SHP77 (cell line): Measurements from ENCODE around the gene PAFAH1B2.
"Not testable (repeated sequence)": the region's sequence is repeated elsewhere in the genome, so short reads cannot be mapped to it uniquely, and the experiment has no call there.

ENCODE experiments used
- DNase-seq, 2 experiments: peaks; one replicate each; lab custom pipeline; 2025; lab: John Stamatoyannopoulos, UW

The PAFAH1B2 gene

DNA sequence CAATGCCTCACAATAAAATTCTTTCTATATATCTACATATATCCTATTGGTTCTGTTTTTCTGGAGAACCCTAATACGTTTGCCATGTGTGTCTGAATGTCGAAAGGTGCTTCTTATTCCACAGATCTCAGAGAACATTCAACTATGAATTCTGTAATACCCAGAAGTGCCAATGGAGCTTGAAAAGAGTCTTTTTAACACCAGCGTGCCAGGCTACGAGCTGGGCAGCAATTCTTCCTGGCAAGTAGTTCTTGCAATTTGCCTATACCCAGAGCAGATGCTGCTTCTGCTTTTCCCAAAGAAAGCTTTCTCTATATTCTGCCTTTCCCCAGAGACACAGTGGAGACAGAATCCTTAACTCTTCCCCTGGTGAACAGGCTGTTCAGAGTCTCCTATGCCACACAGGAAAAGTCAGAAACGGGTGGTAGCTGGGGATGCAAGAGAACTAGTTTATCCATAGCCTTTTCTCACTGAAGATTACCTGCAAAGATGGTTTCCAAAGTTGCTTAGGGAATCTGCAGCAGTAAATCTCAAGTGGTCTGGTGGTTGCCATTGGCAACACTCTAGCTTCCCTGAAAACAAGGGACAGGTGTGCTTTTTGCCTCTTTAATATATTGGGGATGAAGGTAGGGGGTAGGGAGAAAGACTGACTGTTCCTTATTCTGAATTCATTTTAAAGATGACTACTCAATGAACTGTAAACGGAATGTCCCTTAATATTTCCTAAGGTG, 16.8 kb upstream of the PAFAH1B2 start:
- DNase-seq, result peak; percentile 17 to 22

DNA sequence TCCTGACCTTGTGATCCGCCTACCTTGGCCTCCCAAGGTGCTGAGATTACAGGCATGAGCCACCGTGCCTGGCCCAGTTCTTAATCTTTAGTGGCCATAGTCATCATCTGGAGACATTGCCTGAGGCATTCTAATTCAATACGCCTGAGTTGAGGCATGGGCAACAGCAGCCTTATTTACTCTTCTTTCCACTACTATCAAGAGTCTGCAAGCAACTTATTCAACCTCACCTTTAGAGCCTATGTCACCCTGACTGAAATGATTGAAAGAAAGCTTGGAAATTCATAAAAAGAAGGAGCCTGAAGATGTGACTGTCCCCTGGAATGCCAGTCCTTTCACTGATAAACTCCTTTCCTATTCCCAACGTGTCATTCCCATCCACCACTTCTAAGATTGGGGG, 15.8 kb upstream of the PAFAH1B2 start:
- DNase-seq, result no peak

DNA sequence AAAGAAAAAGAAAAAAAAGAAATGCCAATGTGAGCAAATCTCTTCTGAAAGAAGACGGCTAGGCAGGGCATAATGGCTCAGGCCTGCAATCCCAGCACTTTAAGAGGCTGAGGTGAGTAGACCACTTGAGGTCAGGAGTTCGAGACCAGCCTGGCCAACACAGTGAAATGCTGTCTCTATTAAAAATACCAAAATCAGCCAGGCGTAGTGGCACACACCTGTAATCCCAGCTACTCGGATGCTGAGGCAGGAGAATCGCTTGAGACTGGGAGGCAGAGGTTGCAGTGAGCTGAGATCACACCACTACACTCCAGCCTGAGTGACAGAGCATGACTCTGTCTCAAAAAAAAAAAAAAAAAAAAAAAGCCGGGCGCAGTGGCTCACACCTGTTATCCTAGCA, 13.7 kb upstream of the PAFAH1B2 start:
- not testable (repeated sequence) for DNase-seq

DNA sequence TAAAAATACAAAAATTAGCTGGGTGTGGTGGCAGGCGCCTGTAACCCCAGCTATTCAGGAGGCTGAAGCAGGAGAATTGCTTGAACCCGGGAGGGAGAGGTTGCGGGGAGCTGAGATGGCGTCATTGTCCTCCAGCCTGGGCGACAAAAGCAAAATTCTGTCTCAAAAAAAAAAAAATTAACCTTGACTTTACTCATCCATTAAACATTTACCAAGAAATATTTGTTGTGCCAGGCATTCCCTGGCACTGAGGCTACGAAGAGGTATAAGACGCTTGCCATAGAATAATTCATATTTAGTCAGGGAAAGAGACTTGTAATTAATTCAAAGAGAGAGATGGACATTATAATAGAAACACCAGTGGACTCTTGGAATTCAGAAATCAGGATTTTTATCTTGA, 13.2 kb upstream of the PAFAH1B2 start:
- DNase-seq, result no peak

DNA sequence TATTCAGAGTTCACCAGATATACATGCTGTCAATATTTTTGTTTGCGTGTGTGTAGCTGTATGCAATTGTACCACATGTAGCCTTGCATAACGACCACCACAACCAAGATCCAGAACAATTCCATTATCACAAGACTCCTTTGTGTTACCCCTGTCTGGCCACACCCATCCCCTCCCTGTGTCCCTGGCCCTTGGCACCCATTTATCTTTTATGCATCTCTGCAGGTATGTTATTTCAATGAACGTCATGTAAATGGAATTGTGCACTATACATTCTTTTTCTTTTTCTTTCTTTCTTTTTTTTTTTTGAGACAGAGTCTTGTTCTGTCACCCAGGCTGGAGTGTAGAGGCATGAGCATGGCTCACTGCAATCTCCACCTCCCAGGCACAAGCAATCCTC, 9.7 kb upstream of the PAFAH1B2 start:
- no peak for DNase-seq

DNA sequence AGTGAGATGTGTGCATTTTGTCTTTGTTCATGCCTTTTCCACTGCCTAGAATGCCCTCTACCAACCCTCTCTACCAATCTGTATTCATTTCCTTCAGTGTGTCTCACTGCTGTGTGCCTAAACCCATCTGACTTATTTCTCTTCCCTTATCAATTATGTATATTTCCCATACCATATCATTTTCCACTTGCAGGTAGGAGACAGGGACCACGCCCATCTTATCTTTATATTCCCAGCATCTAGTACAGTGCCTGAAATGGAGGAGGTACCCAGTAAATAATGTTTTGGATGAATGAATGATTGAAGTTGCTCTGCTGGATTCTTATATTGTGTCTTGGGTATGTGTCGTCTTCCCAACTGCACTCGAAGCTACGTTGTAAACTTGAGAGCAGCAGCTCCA, 9.1 kb upstream of the PAFAH1B2 start:
- not testable (repeated sequence) for DNase-seq

DNA sequence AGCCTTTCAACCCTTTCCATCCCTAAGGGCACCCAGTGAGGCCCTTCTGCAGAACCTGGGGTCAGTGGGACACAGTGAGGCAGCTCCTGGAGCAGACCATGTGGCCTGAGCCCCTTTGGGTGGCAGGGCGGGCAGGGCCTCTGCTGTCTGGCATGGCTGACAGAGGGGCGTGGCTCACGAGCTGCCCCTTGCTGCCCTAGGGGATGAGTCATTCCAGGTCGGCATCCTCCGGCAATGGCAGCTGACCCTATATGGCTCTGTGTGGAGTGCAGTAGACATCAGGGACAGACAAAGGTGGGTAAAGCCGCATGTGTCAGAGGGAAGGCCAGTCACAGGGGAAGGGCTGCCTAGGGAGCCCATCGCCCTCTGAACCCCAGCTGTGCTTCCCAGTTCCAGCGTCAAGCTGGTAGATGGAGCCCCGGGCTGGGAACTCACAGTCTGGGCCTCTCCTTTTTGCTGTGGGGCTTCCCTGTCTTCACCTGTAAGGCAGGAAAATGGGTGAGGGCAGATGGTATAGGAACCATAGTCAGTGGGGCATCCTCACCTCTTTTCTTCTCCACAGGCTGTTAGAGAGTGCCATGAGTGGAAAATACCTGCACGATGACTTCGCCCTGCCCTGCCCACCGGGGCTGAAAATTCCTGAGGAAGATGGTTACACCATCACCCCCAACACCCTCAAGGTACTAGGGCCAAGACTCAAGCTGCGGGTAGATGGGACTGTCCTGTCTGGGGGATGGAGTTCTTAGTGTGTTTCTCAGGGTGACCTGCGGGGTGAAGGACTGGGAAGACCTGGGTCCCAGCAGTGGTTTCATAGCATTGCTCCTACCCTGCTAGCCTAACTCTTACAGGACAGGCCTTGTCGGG, 6.6 kb upstream of the PAFAH1B2 start:
- not testable (repeated sequence) for DNase-seq

DNA sequence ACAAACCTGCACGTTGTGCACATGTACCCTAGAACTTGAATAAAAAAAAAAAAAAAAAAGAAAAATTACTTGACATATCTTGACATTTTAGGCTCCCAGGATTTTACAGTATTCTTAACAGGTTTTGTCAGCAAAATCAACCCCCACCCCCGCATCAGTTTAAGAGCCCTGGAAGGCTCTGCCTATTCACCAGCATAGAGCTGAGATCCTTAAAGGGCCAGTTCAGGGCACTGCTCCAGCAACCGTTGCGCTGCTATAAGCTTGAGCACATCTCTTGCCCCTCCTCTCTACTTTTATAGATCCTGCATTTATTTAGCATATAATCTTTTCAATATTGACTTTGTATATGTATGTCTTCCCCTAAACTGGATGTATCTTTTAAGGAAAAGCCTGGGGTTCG, 697 bp upstream of the PAFAH1B2 start:
- DNase-seq, result peak; percentile 6 to 23

DNA sequence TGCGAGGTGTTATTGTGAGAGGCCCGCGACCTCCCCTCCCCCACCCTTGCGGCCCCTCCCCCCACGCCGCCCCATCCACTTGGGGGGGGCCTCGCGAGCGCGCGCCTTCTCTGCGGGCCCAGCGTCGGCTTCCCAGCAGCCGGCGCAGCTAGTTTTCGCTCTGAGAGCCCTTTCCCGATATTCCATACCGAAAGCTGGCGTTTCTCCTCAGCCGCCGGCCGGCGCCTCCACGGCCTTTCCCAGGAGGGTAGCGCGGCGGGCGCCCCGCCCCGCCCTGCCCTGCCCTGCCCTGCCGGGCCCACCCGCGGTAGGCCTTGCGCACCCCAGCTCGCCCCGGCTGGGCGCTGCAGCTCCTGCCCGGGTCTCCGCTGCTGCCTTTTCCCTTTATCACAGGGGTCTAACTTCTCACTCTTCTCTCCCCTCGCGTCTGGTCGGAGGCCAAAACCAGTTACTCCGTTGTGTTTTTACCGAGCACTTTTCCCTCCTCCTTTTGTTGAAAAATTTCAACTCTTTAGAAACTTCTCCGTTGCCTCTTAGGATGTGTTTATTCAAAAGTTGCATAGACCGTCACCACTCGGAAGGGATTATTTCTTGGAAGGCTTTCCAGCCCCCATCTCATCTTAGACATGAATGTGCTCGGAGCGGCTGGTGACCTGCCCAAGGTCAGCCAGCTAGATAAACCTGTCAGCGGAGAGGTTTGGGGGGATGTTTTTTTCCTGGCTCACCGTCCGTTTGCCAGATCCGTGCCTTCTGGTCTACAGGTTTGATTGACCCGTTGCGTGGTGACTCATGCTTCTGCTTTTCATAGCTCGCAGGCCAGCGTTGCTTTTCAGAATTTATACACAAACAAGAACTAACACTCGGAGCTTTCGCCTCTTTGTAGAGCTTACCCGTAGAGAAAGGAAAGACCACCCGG, 648 bp downstream of the PAFAH1B2 start:
- peak; percentile 16 to 32 for DNase-seq

DNA sequence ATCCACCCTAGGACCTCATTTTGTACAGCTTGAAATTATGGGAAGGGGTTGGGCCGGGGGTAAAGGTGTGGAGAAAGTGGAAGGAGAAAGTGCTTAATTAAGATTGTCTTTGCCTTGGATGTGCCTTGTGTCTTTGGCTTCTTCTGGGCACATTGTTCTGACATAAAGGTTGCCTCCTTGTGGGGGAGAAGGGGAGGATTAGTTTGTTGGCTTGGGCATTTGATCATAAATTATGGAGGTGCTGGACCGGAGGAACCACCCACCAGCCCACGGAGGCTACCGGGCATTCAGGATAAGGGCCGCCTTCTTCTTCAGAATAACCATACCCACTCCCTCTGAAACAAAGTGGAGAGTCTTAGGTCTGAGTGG, 1.3 kb downstream of the PAFAH1B2 start:
- peak in 1 of 2 experiments; percentile 11 for DNase-seq

DNA sequence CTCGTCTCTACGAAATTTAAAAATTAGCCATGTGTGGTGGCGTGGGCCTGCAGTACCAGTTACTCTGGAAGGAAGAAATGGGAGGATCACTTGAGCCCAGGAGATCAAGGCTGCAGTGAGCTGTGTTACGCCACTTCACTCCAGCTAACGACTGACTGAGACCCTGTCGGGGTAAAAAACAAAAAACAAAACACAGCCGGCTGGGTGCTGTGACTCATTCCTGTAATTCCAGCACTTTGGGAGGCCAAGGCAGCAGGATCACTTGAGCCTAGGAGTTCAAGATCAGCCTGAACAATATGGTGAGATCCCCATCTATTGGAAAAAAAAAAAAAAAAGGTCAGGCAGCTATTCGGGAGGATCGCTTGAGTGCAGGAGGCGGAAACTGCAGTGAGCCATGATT, 2.4 kb downstream of the PAFAH1B2 start:
- DNase-seq, result no peak

DNA sequence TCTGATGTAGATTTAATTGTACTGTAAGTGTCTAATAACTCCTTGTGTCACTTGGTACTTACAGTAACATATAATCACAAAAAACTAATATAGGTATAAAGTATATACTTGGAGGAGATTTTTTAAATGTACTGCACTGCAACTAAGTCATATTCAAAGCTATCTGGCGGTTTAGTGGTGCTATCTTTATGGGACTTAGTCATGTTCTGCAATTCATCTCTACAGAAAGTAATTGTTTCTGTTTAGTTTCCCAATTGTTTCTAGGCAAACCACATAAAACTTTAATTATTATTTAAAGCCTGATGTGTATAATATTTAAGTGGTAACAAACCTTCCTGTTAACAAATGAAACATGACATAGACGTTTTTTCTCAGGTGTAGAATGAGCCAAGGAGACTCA, 8.0 kb downstream of the PAFAH1B2 start:
- DNase-seq, result no peak

DNA sequence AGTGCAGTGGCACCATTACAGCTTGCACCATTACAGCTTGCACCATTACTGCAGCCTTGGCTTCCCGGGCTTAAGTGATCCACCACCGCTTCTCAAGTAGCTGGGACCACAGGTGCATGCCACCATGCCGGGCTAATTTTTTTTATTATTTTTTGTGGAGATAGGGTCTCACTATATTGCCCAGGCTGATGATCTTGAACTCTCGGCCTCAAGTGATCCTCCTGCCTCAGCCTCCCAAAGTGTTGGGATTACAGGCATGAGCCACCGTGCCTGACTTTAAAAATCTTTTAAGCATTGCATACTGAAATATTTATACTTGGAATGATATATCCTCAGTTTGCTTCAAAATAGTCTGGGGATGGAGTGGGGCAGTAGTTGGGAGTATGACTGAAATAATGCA, 10.4 kb downstream of the PAFAH1B2 start:
- no peak for DNase-seq

DNA sequence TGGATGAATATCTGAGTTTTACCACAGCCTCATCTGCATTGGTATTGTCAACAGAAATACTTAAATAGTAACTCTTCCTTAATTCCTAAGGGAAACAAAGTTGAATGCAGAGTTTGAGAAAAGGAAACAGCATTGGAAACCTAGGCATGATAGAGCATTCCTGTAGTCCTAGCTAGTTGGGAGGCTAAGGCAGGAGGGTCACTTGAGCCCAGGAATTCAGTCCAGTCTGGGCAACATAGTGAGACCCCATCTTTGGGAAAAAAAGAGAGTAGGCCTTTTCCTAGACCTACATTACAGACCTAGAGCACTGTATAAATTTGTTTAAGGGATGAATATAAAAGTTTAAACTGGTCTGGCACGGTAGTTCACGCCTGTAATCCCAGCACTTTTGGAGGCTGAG, 13.4 kb downstream of the PAFAH1B2 start:
- no peak for DNase-seq

DNA sequence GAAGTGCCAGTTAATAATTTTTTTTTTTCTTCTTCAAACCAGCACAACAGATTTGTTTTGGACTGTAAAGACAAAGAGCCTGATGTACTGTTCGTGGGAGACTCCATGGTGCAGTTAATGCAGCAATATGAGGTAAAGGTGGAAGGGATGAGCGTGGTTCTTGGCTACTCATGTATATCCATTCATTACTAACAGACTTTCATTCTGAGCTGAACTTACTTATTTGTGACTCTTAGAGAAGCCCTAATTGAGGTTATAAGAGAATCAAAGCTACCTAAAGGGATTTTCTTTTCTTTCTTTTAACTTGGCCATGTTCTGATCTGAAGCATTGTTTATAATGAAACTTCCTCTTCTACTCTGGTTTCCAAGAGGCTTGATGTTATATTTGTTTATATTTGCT, 15.8 kb downstream of the PAFAH1B2 start:
- DNase-seq, result no peak

DNA sequence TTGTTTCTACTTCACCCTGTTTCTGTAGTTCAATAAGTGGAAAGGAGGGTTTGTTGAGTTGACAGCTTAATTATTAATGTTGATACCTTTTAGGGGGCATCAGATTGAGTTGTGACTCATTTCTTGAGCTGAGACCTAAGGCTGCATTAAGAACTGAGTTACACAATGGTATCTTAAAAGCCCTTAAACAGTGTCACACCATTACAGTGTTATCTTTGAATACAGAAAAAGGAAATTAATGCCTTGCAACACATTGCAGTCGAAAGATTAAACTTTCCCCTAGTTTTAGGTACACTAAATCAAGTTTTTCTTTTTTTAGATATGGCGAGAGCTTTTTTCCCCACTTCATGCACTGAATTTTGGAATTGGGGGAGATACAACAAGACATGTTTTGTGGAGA, 16.7 kb downstream of the PAFAH1B2 start:
- DNase-seq, result no peak

DNA sequence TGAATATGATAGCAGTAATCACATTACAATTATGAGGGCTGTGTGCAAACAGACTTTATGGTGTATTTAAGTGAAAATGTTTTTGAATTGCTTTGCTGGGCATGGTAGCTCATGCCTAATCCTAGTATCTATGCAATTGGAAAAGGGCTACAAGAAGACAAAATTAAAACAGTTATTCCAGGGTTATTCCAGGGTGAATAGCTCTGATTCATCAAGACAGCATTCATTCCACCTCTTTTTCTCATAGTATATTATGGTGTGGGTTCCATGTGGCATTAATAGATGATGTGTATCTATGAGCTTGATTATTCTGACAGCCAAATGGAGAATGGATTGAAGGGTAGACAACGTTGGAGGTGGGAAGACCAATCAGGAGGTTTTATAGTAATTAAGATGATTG, 22.4 kb downstream of the PAFAH1B2 start:
- no peak for DNase-seq

DNA sequence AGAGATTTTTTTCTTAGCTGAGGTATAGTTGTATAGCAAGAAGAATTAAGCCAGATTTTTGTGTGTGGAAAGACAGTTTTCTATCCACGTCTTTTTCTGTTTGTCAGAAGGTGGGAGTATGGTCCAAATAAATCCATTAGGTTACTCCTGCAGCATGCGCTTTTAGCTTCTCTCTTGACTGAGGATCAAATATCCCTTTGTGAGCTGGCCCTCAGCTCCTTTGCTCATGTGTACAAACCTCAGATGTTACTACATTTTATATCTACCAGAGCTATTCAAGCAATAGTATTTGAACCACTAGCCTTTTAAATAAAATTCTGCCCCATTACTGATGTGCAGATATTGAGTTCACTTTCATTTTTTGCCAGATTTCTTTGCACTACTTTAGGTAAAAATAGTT, 25.6 kb downstream of the PAFAH1B2 start:
- DNase-seq, result no peak

DNA sequence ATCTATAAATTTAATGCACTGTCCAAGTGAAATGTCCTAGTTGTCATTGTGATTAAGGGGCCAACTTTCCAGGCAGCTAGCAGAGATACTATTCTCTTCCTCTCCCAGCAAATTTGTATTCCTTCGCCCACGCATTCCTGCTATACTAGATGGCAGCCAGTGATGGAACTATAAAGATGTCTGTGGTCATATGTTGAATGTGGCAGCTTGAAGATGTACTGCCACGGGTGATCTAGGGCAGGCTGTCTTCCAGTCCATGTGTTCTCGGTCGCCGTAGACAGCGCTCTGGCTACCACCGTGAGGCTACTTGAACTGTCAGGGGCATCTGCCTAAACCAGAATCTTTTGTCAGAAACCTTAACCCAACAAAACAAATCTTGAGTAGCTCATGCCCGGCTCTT, 26.1 kb downstream of the PAFAH1B2 start:
- no peak for DNase-seq

DNA sequence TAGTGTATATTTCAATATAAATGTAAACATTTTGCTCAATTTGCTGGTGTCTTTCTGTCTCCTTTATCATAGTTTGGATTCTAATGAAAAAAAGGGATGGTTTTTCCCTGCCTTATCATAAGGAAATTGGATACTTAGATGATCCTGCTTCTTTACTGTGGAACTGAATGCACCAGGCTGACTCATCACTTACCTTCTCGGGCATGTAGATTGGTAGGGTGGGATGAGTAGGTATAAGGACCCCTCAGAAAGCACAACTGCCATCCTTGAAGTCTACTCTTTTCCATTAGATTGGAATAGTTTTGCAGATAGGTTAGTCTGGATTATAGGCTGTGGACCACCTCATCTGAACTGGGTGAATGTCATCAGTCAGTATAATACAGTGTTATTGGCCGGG, 26.9 kb downstream of the PAFAH1B2 start:
- DNase-seq, result no peak

DNA sequence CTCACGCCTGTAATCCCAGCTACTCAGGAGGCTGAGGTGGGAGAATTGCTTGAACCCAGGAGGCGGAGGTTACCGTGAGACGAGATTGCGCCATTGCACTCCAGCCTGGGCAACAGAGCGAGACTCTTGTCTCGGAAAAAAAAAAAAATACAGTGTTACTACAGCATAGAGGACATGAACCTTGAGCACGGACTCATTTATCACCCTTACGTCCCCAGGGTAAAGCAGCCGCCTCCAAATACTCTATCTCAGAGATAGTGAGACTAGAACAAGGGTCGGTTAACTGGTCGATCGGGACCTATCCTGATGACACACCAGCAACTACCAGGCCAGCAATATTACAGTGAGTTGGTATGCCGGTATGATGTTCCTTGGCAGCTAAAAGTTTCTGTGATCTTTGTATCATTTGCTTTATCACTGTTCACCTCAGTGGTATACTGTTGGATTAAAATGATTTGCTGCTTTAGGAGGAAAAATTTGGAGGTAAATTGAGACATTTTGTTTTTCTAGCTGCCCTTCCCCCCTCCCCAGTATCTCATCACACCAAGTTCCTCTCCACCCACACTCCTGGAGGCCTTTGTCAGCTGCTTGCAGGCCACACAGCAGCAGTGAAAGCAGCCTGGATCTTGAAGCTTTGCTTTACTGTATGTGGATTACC, 27.4 kb downstream of the PAFAH1B2 start:
- DNase-seq, result no peak
